Measurements from ENCODE around the gene HPS1. TPM values are rescaled to one million over a fixed set of nuclear protein-coding genes. Genes with fewer than 3 reads are reported as not detected.

Gene HPS1
- total and polyA plus RNA-seq, 2 of the 4 experiments (the other 2 are of a cell fraction): 14.0 to 55.2 TPM

DNA sequence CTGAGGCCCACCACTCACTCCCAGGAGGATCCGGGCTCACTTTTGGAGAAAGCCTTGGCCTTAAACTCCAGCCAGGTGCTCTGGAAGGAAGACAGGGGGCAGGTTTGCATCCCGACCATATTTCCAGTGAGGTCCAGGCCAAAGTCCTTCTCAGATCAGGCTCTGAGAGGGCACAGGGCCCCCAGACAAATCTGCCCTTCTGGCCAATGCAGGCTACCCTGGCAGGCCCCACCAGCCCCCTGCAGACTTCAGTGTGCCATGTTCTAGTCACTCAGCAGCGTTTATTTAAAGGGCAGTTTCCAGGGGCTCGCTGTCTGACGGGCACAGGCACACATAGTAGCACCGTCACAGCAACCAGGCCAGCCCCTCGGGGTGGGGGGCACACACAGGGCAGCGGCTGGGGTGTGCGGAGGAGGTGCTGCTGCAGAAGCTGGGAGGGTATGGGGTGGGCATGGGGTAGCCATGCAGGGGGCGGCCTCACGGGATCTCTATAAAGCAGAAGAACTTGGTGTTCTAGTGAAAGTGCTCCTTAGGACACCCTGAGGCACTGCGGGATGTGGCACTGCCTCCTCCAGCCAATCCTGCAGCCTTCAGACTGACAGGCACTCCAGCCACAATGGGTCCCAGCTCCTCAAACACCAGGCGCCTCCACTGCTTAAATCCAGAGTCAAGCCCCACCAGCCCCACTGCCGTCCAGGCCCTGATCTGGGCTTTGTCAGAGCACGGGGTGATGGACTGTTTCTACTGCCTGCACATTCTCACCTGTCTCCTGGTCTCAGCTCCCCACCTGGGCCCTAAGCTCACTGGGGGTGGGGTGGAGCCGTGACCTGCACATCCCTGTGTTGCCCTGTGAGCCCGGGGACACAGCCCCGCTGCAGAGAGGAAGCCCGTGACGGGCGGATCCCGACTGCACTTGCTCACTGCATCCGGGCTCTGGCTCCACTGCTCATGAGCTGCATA lies 22.2 kb downstream of the HPS1 start:
- dilution Hi-C loops (cut with HindIII; ENCODE audit: low sequenced_read_pairs, unreplicated experiment): no loop called here
- no peak overlapping the region for H3K9ac ChIP-seq (ENCODE audit: low read depth, low read length)

More for the DNA sequence above, 22.2 kb downstream of the HPS1 start:
- H2BK5ac ChIP-seq (ENCODE audit: low read depth, low read length, poor library complexity, severe bottlenecking): no peak overlapping the region
- WGBS, 2 experiments (ENCODE audit: extremely low coverage in 2 of 2, insufficient read length in 1 of 2): 95% methylated on average over 6 of the region's 23 CpGs; no CpG with 5 or more reads in 1 of the 2 experiments
- H4K8ac ChIP-seq (ENCODE audit: low read depth in 2 of 2, low read length in 2 of 2): no peak overlapping the region
- BruUV-seq (replicated peaks): no TSS peak
- POLR2A ChIA-PET (ENCODE audit: unreplicated experiment): no interaction called here
- H3K27me3 ChIP-seq (ENCODE audit: control insufficient read depth, insufficient read depth, low read length): no peaks in the 10 kb centered on the region
- H2BK120ac ChIP-seq (ENCODE audit: low read depth, low read length): no peak overlapping the region
- no peak overlapping the region for H3K27ac ChIP-seq (ENCODE audit: insufficient read depth, low read length)
- no peaks in the 10 kb centered on the region for H3K4me1 ChIP-seq (ENCODE audit: control insufficient read depth, insufficient read depth, low read length)
- TF ChIP-seq RCOR1 (IDR thresholded peaks at IDR 0.05; ENCODE audit: insufficient replicate concordance, low read length) (no peak), CEBPB (IDR thresholded peaks at IDR 0.05; ENCODE audit: low read depth, low read length) (no peak), RAD21 (IDR thresholded peaks at IDR 0.05; ENCODE audit: low read length) (no peak), NFE2L2 (IDR thresholded peaks at IDR 0.05; ENCODE audit: low read depth, low read length) (no peak), MXI1 (IDR thresholded peaks at IDR 0.05; ENCODE audit: borderline replicate concordance, low read depth, low read length) (no peak), RFX5 (IDR thresholded peaks at IDR 0.05; ENCODE audit: low read depth, low read length) (no peak), SMC3 (IDR thresholded peaks at IDR 0.05; ENCODE audit: low read depth, low read length) (no peak), POLR2A (IDR thresholded peaks at IDR 0.05; ENCODE audit: low read depth, low read length) (no peak), BHLHE40 (IDR thresholded peaks at IDR 0.05; ENCODE audit: low read depth, low read length) (no peak)
- TF ChIP-seq, protein P1, sequence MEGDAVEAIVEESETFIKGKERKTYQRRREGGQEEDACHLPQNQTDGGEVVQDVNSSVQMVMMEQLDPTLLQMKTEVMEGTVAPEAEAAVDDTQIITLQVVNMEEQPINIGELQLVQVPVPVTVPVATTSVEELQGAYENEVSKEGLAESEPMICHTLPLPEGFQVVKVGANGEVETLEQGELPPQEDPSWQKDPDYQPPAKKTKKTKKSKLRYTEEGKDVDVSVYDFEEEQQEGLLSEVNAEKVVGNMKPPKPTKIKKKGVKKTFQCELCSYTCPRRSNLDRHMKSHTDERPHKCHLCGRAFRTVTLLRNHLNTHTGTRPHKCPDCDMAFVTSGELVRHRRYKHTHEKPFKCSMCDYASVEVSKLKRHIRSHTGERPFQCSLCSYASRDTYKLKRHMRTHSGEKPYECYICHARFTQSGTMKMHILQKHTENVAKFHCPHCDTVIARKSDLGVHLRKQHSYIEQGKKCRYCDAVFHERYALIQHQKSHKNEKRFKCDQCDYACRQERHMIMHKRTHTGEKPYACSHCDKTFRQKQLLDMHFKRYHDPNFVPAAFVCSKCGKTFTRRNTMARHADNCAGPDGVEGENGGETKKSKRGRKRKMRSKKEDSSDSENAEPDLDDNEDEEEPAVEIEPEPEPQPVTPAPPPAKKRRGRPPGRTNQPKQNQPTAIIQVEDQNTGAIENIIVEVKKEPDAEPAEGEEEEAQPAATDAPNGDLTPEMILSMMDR (conservative IDR thresholded peaks at IDR 0.05; ENCODE audit: low read depth, low read length): no peak
- H3K79me1 ChIP-seq (ENCODE audit: low read depth in 1 of 2, low read length in 2 of 2): no peaks in the 10 kb centered on the region
- no peak overlapping the region for H4K91ac ChIP-seq (ENCODE audit: insufficient read depth, low read depth, low read length)
- H4K20me1 ChIP-seq (ENCODE audit: insufficient read depth, low read length): no peaks in the 10 kb centered on the region
- H3K18ac ChIP-seq (ENCODE audit: low read depth, low read length): no peak overlapping the region
- no peak overlapping the region for H4K5ac ChIP-seq (ENCODE audit: low read depth, low read length)
- H3K23ac ChIP-seq (ENCODE audit: low read depth, low read length): no peak overlapping the region
- in situ Hi-C loops (cut with MboI; ENCODE audit: low sequenced_read_pairs): no loop called here
- DNase-seq (no peak), ATAC-seq (ENCODE audit: low read depth) (no peak)
- no peak overlapping the region for H2AK5ac ChIP-seq (ENCODE audit: low read depth, low read length)
- H2AFZ ChIP-seq (replicated peaks; ENCODE audit: low read length, poor library complexity): no peak overlapping the region
- no peak overlapping the region for H3K56ac ChIP-seq (ENCODE audit: extremely low read depth, insufficient read depth, low read length)
- H2AK9ac ChIP-seq (replicated peaks; ENCODE audit: low read depth, low read length, poor library complexity): no peak overlapping the region
- H3K36me3 ChIP-seq (ENCODE audit: control insufficient read depth, insufficient read depth, low read length): peaks cover 33% of the 10 kb centered on the region
- no peak overlapping the region for H3K4me3 ChIP-seq (ENCODE audit: insufficient read depth, low read depth, low read length)
- H3K4me2 ChIP-seq (ENCODE audit: low read depth, low read length): no peak overlapping the region
- no peaks in the 10 kb centered on the region for H3K9me1 ChIP-seq (ENCODE audit: insufficient read depth, low read length)
- no peak overlapping the region for H2BK15ac ChIP-seq (ENCODE audit: low read depth, low read length)
- H3K4ac ChIP-seq (ENCODE audit: low read depth, low read length): no peak overlapping the region
- CTCF ChIA-PET: interaction anchor here (0.5 to 1.0 kb wide), 2 partner anchors 36 to 271 kb away, joined by 3 to 5 read pairs; no protein-coding TSS in a partner anchor
- H2BK20ac ChIP-seq (ENCODE audit: low read depth, low read length): no peak overlapping the region
- no peak overlapping the region for H3K14ac ChIP-seq (replicated peaks; ENCODE audit: low read depth, low read length)
- intact Hi-C loops (cut with micrococcal nuclease): no loop called here
- H3K9me3 ChIP-seq (ENCODE audit: control insufficient read depth, insufficient read depth, low read length): no peaks in the 10 kb centered on the region

All from IMR-90 (cell line).